Lower lobe of right lung (tissue), 2 donors: ENCODE results near the gene NISCH. TPM values are rescaled to one million over a fixed set of nuclear protein-coding genes. Genes with fewer than 3 reads are reported as not detected.

Source experiments
- ATAC-seq, 2 donors: fragments of 200-7000 bp; cut with Tn5 transposase; one replicate each; pipeline ENCODE4 v1.9.1; 2020 to 2022; ENCODE audit warnings: mild to moderate bottlenecking in 2 of 2, moderate library complexity in 2 of 2
- DNase-seq: peaks from one replicate; pipeline ENCODE4 v3.0.0-alpha.2; 2020
- H3K27ac ChIP-seq: fragments of 200-600 bp; one replicate; pipeline ENCODE4 v1.8.0; 2022
- H3K27me3 ChIP-seq: fragments of 200-600 bp; one replicate; pipeline ENCODE4 v1.8.0; 2022; ENCODE audit warnings: low read depth
- H3K36me3 ChIP-seq: fragments of 200-600 bp; one replicate; pipeline ENCODE4 v1.8.0; 2022; ENCODE audit warnings: mild to moderate bottlenecking
- H3K4me1 ChIP-seq: fragments of 200-600 bp; one replicate; pipeline ENCODE4 v1.8.0; 2022
- H3K4me3 ChIP-seq: fragments of 200-600 bp; one replicate; pipeline ENCODE4 v1.8.0; 2022; ENCODE audit warnings: mild to moderate bottlenecking
- H3K9me3 ChIP-seq: fragments of 200-600 bp; one replicate; pipeline ENCODE4 v1.8.0; 2022
- CTCF ChIP-seq: fragments of 200-600 bp; IDR thresholded peaks from one replicate; pipeline ENCODE4 v1.8.0; 2022; ENCODE audit warnings: antibody characterized with exemption, mild to moderate bottlenecking
- intact Hi-C: fragments of 100-400 bp; cut with DNase I; formaldehyde crosslinking; loops from one replicate; pipeline ENCODE4 v1.11.0; 2022
- total RNA-seq: library from RNA; stranded (reverse); fragmentation: NEBNext Ultra II Directional; extraction: Animal tissue kit (Norgen Biotek cat#: 25700); gene quantifications from one replicate; pipeline ENCODE4 v1.2.1, GENCODE V29; 2021
- donor health status: DM: no; HTN: yes; CAD: no; lungs with severe emphysema.

NISCH gene
- total RNA-seq, 1 donor from 2014 or later, result 90.2 TPM

- no peak for DNase-seq
- peaks cover 7% of the 10 kb centered on the region for H3K36me3 ChIP-seq
- H3K9me3 ChIP-seq, result no peaks in the 10 kb centered on the region
- intact Hi-C loops, result no loop called here
- H3K27me3 ChIP-seq, result no peaks in the 10 kb centered on the region
- ATAC-seq, result no peak
- no peak for TF ChIP-seq CTCF
- no peak overlapping the region for H3K4me3 ChIP-seq
- peaks cover 44% of the 10 kb centered on the region for H3K4me1 ChIP-seq
- no peak overlapping the region for H3K27ac ChIP-seq
Measured at GRCh38 chr3:52440249-52440551, 15.2 kb upstream of the NISCH start.

- no peak for DNase-seq
- intact Hi-C loops, result no loop called here
- H3K4me1 ChIP-seq, result peaks cover 41% of the 10 kb centered on the region
- H3K4me3 ChIP-seq, result no peak overlapping the region
- no peaks in the 10 kb centered on the region for H3K9me3 ChIP-seq
- no peaks in the 10 kb centered on the region for H3K27me3 ChIP-seq
- H3K27ac ChIP-seq, result no peak overlapping the region
- ATAC-seq, result no peak
- H3K36me3 ChIP-seq, result peaks cover 7% of the 10 kb centered on the region
- no peak for TF ChIP-seq CTCF
Measured at GRCh38 chr3:52440671-52441070, 14.7 kb upstream of the NISCH start.

DNA sequence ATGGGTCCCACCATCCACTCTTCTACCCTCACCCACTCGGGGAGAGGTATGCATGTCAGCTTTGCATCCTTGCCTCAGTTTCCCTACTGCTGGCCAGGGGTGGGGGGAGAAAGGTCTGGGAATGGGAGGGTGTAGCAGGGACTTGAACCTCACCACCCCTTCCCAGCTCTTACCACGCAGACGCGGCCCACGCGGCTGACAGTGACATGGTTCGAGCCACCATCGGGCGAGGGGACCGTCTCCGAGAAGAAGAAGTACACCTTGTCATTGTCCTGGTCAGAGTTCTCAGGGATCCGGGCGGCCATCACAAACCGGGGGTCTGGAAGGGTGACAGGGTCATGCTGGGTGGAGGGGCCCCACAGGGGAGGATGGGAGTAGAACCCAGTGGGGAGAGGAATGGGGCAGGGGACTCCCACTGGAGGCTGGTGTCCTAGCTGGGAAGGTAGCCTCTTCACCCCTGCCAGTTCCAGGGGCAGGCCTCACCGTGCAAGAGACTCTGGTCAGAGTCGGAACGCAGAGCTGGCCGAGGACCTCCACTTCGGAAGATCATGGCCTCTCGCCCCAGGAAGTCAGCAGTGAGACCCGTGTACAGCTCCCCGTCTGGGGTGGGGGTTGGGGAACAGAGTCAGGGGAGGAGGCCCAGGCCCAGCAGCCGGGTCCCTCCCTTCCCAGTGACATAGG is 14.2 kb upstream of the NISCH start:
- ATAC-seq, result no peak
- no peak for TF ChIP-seq CTCF
- no peak for DNase-seq
- Histone ChIP-seq H3K27me3 (no peaks in the 10 kb centered on the region), H3K4me1 (peaks cover 35% of the 10 kb centered on the region), H3K9me3 (no peaks in the 10 kb centered on the region), H3K27ac (no peak overlapping the region), H3K4me3 (no peak overlapping the region), H3K36me3 (peaks cover 7% of the 10 kb centered on the region)
- intact Hi-C loops, result no loop called here

DNA sequence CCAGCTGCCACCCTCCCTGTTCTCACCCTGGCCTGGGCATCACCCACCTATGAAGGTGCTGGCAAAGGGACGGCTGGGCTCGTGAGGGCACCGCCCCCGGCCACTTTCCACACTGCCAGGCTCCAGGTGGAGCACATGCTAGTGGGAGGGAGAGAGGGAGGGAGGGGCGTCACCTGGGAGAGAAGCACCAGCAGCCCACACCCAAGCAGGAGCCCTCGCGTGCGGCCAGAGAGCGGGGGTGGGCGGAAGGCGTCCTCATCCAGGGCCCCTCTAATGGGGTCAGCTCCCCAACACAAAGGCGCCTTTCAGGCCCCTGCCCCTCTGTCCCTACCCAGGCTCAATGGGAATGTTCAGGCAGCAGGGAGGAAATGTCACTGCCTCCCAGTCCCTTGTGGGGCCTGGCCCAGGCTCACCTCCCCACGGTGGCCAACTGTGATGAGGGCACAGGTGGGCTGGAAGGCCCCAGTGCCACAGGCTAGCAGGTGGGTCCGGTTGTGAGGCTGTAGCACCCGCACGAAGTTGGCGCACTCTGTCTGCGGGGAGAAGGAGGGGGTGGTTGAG is 13.6 kb upstream of the NISCH start:
- no peak for DNase-seq

GRCh38 chr3:52442409-52443267 is 12.8 kb upstream of the NISCH start:
- Histone ChIP-seq H3K4me1 (peaks cover 34% of the 10 kb centered on the region), H3K9me3 (no peaks in the 10 kb centered on the region), H3K4me3 (peak overlapping the region; percentile 41), H3K36me3 (peaks cover 7% of the 10 kb centered on the region), H3K27ac (no peak overlapping the region), H3K27me3 (no peaks in the 10 kb centered on the region)
- ATAC-seq (no peak), DNase-seq (no peak)
- intact Hi-C loops, result no loop called here
- TF ChIP-seq CTCF, result no peak

More for the DNA sequence above, 13.6 kb upstream of the NISCH start:
- no peak overlapping the region for H3K4me3 ChIP-seq
- peaks cover 34% of the 10 kb centered on the region for H3K4me1 ChIP-seq
- no peak for ATAC-seq
- no peaks in the 10 kb centered on the region for H3K27me3 ChIP-seq
- TF ChIP-seq CTCF, result no peak
- no peaks in the 10 kb centered on the region for H3K9me3 ChIP-seq
- peaks cover 7% of the 10 kb centered on the region for H3K36me3 ChIP-seq
- intact Hi-C loops, result no loop called here
- H3K27ac ChIP-seq, result no peak overlapping the region
